ENCODE data around the gene CD200.

The CD200 gene

GRCh38 chr3:112360561-112360960 lies 27.6 kb downstream of the CD200 start:
- TF ChIP-seq GATA3 (IDR thresholded peaks at IDR 0.05; ENCODE audit: low read depth, low read length) (no peak), GATA2 (IDR thresholded peaks at IDR 0.05; ENCODE audit: low read depth, low read length) (no peak)

DNA sequence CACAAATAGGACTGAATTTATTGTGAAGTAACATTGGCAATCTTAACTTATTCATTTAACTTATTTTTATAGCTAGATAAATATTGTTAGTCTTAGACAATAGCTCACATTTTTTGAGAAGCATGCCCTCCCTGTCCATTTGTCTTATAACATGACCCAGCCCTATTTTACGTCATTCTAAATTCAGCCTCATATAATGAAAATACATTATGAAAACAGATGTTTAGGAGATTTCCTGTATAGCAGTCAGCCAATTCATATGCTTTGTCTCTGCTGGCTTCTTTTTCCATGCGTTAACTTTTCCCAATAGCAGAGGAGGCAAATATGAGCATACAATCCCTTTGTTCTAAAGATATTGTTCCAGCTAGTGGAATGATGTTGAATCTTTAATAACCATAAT lies 29.3 kb downstream of the CD200 start:
- TF ChIP-seq GATA3 (IDR thresholded peaks at IDR 0.05; ENCODE audit: low read depth, low read length), result no peak
- TF ChIP-seq GATA2 (IDR thresholded peaks at IDR 0.05; ENCODE audit: low read depth, low read length), result no peak

- no peak for TF ChIP-seq GATA2 (IDR thresholded peaks at IDR 0.05; ENCODE audit: low read depth, low read length)
- TF ChIP-seq GATA3 (IDR thresholded peaks at IDR 0.05; ENCODE audit: low read depth, low read length), result no peak
These were observed 31.3 kb downstream of the CD200 start for GRCh38 chr3:112364291-112364690.

GRCh38 chr3:112365035-112365434 lies 32.1 kb downstream of the CD200 start:
- TF ChIP-seq GATA2 (IDR thresholded peaks at IDR 0.05; ENCODE audit: low read depth, low read length), result no peak
- no peak for TF ChIP-seq GATA3 (IDR thresholded peaks at IDR 0.05; ENCODE audit: low read depth, low read length)

DNA sequence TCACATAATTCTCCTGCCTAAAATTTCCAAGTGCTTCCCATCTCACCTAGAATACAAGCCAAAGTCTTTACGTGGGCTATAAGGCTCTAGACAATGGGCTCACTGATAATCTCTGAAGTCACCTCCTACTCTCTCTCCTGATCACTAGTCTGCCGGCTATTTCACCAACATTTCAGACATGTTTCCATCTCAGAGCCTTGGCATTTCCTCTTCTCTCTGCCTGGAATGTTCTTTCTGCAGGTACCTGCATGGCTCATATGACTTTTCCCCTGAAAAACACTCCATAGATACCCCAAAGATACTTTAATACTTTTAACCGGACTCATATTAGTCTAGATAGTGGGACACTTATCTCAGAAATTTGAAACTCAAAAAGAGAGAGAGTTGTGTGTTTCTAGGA lies 32.7 kb downstream of the CD200 start:
- TF ChIP-seq GATA2 (IDR thresholded peaks at IDR 0.05; ENCODE audit: low read depth, low read length) (no peak), GATA3 (IDR thresholded peaks at IDR 0.05; ENCODE audit: low read depth, low read length) (no peak)

DNA sequence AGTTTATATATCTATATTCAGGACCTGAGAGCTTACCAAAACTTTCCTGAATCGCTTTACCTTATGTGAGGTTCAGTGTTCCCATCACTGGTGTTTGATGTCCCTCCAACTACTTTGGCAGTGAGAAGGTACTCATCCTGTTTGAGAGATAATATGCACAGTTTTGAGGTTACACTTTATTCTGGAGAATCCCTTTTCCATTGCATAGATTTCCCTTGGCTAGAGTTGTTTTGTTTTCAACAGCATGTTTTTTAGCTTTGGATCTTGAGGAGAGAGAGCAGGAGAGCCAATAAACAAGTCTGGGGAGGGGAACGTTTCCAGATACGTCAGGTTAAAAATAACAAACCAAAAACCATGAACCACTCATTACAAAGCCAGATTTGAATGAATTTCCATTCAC lies 33.6 kb downstream of the CD200 start:
- TF ChIP-seq GATA3 (IDR thresholded peaks at IDR 0.05; ENCODE audit: low read depth, low read length) (no peak), GATA2 (IDR thresholded peaks at IDR 0.05; ENCODE audit: low read depth, low read length) (no peak)

DNA sequence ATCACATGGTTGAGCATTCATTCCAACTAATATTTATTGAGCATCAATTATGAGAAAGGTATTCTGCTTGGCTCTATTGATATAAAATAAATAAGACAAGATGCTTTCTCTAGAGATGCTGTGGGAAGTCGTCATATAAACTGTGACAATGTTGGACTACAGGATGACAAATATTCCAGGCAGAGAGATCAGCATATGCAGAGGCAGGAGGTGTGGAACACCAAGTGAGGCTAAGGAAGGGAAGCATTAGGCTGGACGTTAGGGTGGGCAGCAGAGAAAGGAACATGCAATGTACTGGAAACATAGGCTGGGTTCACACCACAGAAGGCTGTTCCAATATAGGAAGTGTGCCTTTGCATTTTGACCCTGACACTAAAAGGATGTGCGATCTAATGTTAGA lies 38.6 kb downstream of the CD200 start:
- TF ChIP-seq GATA2 (IDR thresholded peaks at IDR 0.05; ENCODE audit: low read depth, low read length) (no peak), GATA3 (IDR thresholded peaks at IDR 0.05; ENCODE audit: low read depth, low read length) (no peak)

DNA sequence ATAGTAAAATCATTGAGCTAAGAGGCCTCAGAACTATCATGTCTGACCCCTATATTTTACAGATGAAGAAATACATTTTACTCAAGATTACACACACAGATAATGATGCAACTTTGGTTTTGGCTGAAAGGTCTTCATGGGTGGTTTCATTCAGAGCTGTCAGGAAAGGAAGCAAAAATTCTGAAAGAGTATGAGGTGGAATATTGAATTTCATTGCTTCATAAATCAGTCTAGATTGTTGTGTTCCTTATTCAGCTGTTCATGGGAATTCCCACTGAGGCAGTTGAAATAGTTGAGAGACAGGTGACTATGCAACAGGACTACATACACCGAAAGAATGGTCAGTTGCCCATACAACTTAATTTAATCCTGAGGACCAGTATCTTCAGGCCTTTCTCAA lies 39.4 kb downstream of the CD200 start:
- TF ChIP-seq GATA2 (IDR thresholded peaks at IDR 0.05; ENCODE audit: low read depth, low read length), result no peak
- TF ChIP-seq GATA3 (IDR thresholded peaks at IDR 0.05; ENCODE audit: low read depth, low read length), result no peak

DNA sequence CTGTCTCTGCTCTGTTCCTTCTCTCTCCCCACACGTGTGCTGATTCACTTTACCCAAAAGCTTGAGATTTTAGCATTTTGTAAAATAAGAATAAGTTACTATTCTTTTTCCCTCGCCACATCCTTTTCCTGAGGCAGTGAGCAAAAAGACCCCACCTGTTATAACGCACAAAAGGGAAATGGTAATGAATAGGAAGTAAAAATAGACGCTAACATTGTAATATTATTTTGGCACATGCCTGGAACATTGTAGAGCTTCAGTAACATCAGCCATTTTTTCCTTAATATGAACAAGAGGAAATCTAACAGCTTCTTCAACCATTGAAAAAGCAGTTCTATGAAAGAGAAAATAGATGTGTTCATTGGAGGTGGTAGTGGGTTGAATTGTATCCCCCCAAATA lies 40.5 kb downstream of the CD200 start:
- TF ChIP-seq GATA3 (IDR thresholded peaks at IDR 0.05; ENCODE audit: low read depth, low read length), result no peak
- no peak for TF ChIP-seq GATA2 (IDR thresholded peaks at IDR 0.05; ENCODE audit: low read depth, low read length)

GRCh38 chr3:112373924-112374323 lies 41.0 kb downstream of the CD200 start:
- TF ChIP-seq GATA2 (IDR thresholded peaks at IDR 0.05; ENCODE audit: low read depth, low read length) (no peak), GATA3 (IDR thresholded peaks at IDR 0.05; ENCODE audit: low read depth, low read length) (no peak)

DNA sequence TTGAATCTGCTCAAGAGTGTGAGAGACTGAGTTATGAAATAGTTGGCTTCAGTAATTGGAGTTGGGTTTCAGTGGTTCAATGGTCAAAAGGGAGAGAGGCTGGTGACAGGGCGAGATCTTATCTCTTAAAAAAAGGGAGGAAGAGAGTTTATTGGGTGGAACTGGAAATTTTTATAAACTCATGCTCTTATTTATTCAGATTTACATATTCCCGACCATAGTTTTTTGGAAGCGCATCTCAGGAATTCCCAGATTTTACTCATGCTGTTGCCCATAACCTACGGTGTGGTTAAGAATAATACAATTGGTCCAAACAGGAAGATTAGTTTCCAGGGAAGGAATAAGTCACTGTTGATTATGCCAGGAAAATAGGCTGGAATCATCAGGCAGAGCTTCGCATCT lies 41.4 kb downstream of the CD200 start:
- no peak for TF ChIP-seq GATA3 (IDR thresholded peaks at IDR 0.05; ENCODE audit: low read depth, low read length)
- no peak for TF ChIP-seq GATA2 (IDR thresholded peaks at IDR 0.05; ENCODE audit: low read depth, low read length)

DNA sequence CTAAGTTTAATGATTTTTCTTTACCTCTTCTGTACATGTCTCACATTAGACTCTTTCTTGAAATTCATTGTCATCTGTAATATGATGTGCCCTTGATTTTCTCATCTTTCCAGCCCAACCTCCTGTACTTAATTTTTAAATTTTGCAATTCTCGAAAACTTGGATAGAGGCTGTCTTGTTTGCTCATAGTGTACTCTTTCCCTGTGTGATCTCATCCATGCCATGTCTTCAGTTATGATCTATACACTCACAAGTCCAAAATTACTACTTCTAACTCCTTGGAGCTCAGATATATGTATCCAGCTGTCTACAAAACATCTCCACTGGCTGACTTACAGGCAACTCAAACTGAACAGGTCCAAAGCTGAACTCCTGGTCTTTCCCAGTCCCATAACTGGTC lies 42.2 kb downstream of the CD200 start:
- TF ChIP-seq GATA3 (IDR thresholded peaks at IDR 0.05; ENCODE audit: low read depth, low read length), result no peak
- no peak for TF ChIP-seq GATA2 (IDR thresholded peaks at IDR 0.05; ENCODE audit: low read depth, low read length)

DNA sequence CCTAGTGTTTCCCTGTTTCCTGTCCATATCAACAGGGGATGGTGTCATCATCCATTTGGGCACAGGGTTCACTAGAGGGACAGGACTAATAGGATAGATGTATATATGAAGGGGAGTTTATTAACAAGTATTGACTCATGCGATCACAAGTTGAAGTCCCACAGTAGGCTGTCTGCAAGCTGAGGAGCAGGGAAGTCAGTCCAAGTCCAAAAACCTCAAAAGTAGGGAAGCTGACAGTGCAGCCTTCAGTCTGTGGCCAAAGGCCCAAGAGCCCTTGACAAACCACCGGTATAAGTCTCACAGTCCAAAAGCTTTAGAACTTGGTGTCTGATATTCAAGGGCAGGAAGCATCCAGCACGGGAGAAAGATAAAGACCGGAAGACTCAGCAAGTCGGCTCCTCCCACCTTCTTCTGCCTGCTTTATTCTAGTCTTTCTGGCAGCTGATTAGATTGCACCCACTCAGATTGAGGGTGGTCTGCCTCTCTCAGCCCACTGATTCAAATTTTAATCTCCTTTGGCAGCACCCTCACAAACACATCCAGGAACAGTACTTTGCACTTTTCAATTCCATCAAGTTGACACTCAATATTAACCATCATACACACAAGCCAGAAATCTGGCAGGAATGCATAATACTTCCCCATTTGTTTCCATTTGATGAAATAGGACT lies 43.4 kb downstream of the CD200 start:
- TF ChIP-seq GATA2 (IDR thresholded peaks at IDR 0.05; ENCODE audit: low read depth, low read length), result no peak
- TF ChIP-seq GATA3 (IDR thresholded peaks at IDR 0.05; ENCODE audit: low read depth, low read length), result no peak

- TF ChIP-seq GATA2 (IDR thresholded peaks at IDR 0.05; ENCODE audit: low read depth, low read length), result no peak
- TF ChIP-seq GATA3 (IDR thresholded peaks at IDR 0.05; ENCODE audit: low read depth, low read length), result no peak
These were observed 44.0 kb downstream of the CD200 start for GRCh38 chr3:112376992-112377391.

DNA sequence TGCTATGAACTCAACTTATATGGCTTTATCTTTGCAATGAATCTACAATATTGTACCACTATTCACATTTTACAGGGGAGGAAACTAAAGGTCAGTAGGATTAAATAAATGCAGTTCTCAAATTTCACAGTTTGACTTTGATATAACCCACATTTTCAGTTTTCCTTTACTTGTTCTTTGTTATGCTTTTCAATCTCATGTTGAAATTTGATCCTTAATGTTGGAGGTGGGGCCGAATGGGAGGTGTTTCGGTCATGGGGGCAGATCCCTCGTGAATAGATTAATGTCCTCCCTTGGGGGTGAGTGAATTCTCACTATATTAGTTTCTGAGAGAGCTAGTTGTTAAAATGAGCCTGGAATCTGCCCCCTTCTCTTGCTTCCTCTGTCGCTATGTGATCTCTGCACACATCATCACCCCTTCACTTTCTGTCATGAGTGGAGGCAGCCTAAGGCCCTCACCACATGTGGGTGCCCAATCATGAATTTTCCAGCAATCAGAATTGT lies 44.7 kb downstream of the CD200 start:
- TF ChIP-seq GATA3 (IDR thresholded peaks at IDR 0.05; ENCODE audit: low read depth, low read length) (no peak), GATA2 (IDR thresholded peaks at IDR 0.05; ENCODE audit: low read depth, low read length) (no peak)
